ENCODE measurements around the gene RPS21. TPM values are rescaled to one million over a fixed set of nuclear protein-coding genes. Genes with fewer than 3 reads are reported as not detected.
A peak's percentile ranks its signal among the peaks of the same experiment; 100 is the strongest.

RPS21 gene
- total and polyA plus RNA-seq, 2 of the 13 experiments (the other 11 are each of a cell fraction or from before 2014, with no cell fraction given) = 2,647 to 11,063 TPM

GRCh38 chr20:62374331-62375152 is 12.4 kb upstream of the RPS21 start (continued):
- TF ChIP-seq HNF1B (CRISPR knock-in tag; IDR thresholded peaks at IDR 0.05) = peak; percentile 61; the same call in 1 of the 2 replicates
- no peak for TF ChIP-seq ZNF367 (CRISPR knock-in tag; IDR thresholded peaks at IDR 0.05; ENCODE audit: borderline replicate concordance)
- peak; percentile 39 for TF ChIP-seq IKZF4 (CRISPR knock-in tag; IDR thresholded peaks at IDR 0.05; ENCODE audit: borderline replicate concordance, low read depth, not compliant biosample characterization)
- TF ChIP-seq ZNF333 (CRISPR knock-in tag; IDR thresholded peaks at IDR 0.05; ENCODE audit: borderline replicate concordance) = 0 out of 2 replicates have a peak, but pooled peaks have one; percentile 24
- no peak for TF ChIP-seq FOXK2 (IDR thresholded peaks at IDR 0.05)
- no peak for TF ChIP-seq PBX2 (CRISPR knock-in tag; IDR thresholded peaks at IDR 0.05)
- no peak for TF ChIP-seq NONO (IDR thresholded peaks at IDR 0.05)
- peak; percentile 72; the same call in 1 of the 2 replicates for TF ChIP-seq NONO (CRISPR knock-in tag; conservative IDR thresholded peaks at IDR 0.05)
- TF ChIP-seq MIER2 (CRISPR knock-in tag; IDR thresholded peaks at IDR 0.05) = peak; percentile 44; the same call in 1 of the 2 replicates
- 0 out of 2 replicates have a peak, but pooled peaks have one; percentile 16 for TF ChIP-seq ZNF552 (CRISPR knock-in tag; IDR thresholded peaks at IDR 0.05; ENCODE audit: borderline replicate concordance)
- TF ChIP-seq SOX6 (IDR thresholded peaks at IDR 0.05) = no peak
- peak; percentile 2; the same call in 1 of the 2 replicates for TF ChIP-seq SOX6 (CRISPR knock-in tag; IDR thresholded peaks at IDR 0.05)
- TF ChIP-seq HOXA9 (CRISPR knock-in tag; IDR thresholded peaks at IDR 0.05; ENCODE audit: borderline replicate concordance) = 0 out of 2 replicates have a peak, but pooled peaks have one; percentile 38
- TF ChIP-seq NR1H2 (CRISPR knock-in tag; IDR thresholded peaks at IDR 0.05; ENCODE audit: borderline replicate concordance, low read depth) = 0 out of 2 replicates have a peak, but pooled peaks have one; percentile 52
- 0 out of 2 replicates have a peak, but pooled peaks have one; percentile 6 for TF ChIP-seq ZFY (CRISPR knock-in tag; IDR thresholded peaks at IDR 0.05)
- no peak for TF ChIP-seq KIAA2018 (CRISPR knock-in tag; IDR thresholded peaks at IDR 0.05; ENCODE audit: borderline replicate concordance)
- no peak for TF ChIP-seq GABPB1 (CRISPR knock-in tag; IDR thresholded peaks at IDR 0.05)
- TF ChIP-seq DPF2 (CRISPR knock-in tag; IDR thresholded peaks at IDR 0.05; ENCODE audit: borderline replicate concordance, low read depth) = 0 out of 2 replicates have a peak, but pooled peaks have one; percentile 3

All from HepG2 (cell line).